ENCODE data around the gene PTPN4.

GRCh38 chr2:119859528-119859927, 99.8 kb downstream of the PTPN4 start:
- TF ChIP-seq POLR2A (IDR thresholded peaks at IDR 0.05) (no peak), CTCF (IDR thresholded peaks at IDR 0.05) (no peak)

All from tibial nerve (tissue), 3 donors.